Measurements from ENCODE around the gene PBX4. TPM values are rescaled to one million over a fixed set of nuclear protein-coding genes. Genes with fewer than 3 reads are reported as not detected.

Gene PBX4
- total RNA-seq, 4 donors from 2014 or later: 3.7 to 11.8 (median 8.1) TPM

DNA sequence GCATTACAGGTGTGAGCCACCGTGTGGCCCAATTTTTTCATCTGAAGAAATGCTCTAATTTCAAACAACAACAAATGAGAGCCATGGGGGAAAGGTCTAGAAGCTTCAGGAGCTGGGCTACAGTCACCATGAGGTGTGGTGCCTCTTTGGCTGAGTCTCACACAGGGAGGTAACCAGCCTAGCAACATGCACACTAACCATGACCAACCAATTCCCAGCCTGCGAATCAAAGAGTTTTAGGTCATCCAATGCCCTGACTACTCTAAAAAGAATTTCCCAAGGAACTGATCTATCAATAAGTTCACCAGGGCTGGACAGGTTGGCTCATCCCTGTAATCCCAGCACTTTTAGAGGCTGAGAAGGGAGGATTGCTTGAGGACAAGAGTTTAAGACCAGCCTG, 29.9 kb downstream of the PBX4 start:
- no peak overlapping the region for H3K4me3 ChIP-seq
- H3K27ac ChIP-seq: no peak overlapping the region
- no peaks in the 10 kb centered on the region for H3K36me3 ChIP-seq
- H3K9me3 ChIP-seq: no peaks in the 10 kb centered on the region
- peaks cover 0 to 17% (median 14%) of the 10 kb centered on the region in 4 donors for H3K4me1 ChIP-seq
- DNase-seq (ENCODE audit: low spot score in 2 of 2): no peak
- 92 to 97% methylated on average over 2 of the region's 2 CpGs for WGBS, 2 donors
- no peak for TF ChIP-seq EP300 (IDR thresholded peaks at IDR 0.05)
- no peaks in the 10 kb centered on the region for H3K27me3 ChIP-seq

DNA sequence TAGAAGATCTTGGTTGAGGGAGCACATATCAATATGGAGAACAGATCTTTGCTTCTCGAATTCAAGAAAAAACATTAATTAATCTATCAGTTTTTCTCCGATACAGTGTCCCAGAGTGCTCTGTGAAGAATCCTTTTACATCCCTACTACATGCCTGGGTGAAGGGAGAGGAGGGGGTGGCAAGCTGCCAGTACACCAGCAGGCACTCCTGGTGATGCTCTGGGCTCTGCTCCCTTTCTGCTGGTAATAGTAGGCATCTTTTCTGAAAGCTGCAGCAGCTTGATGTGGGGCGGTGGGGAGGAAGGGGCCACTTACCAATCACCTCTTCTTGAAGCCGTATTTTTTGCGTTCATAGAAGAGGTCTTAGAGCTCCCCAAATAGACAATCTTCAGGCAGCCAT, 30.7 kb downstream of the PBX4 start:
- 93 to 96% methylated on average over 5 of the region's 5 CpGs for WGBS, 2 donors
- no peaks in the 10 kb centered on the region for H3K36me3 ChIP-seq

GRCh38 chr19:19584356-19584755, 34.1 kb downstream of the PBX4 start:
- no peak for DNase-seq (ENCODE audit: low spot score in 2 of 2)
- TF ChIP-seq POLR2A (IDR thresholded peaks at IDR 0.05): no peak
- TF ChIP-seq, protein P1, sequence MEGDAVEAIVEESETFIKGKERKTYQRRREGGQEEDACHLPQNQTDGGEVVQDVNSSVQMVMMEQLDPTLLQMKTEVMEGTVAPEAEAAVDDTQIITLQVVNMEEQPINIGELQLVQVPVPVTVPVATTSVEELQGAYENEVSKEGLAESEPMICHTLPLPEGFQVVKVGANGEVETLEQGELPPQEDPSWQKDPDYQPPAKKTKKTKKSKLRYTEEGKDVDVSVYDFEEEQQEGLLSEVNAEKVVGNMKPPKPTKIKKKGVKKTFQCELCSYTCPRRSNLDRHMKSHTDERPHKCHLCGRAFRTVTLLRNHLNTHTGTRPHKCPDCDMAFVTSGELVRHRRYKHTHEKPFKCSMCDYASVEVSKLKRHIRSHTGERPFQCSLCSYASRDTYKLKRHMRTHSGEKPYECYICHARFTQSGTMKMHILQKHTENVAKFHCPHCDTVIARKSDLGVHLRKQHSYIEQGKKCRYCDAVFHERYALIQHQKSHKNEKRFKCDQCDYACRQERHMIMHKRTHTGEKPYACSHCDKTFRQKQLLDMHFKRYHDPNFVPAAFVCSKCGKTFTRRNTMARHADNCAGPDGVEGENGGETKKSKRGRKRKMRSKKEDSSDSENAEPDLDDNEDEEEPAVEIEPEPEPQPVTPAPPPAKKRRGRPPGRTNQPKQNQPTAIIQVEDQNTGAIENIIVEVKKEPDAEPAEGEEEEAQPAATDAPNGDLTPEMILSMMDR (IDR thresholded peaks at IDR 0.05): no peak
- no peak for TF ChIP-seq EP300 (IDR thresholded peaks at IDR 0.05)
- H3K36me3 ChIP-seq: no peaks in the 10 kb centered on the region
- H3K27ac ChIP-seq: no peak overlapping the region
- H3K4me3 ChIP-seq: no peak overlapping the region
- H3K4me1 ChIP-seq: peaks cover 0 to 9% (median 0%) of the 10 kb centered on the region in 4 donors
- 92 to 96% methylated on average over 6 of the region's 6 CpGs for WGBS, 2 donors
- no peaks in the 10 kb centered on the region for H3K9me3 ChIP-seq
- no peaks in the 10 kb centered on the region for H3K27me3 ChIP-seq

More for the DNA sequence above, 30.7 kb downstream of the PBX4 start:
- Histone ChIP-seq H3K9me3 (no peaks in the 10 kb centered on the region), H3K4me3 (no peak overlapping the region), H3K27ac (no peak overlapping the region), H3K4me1 (peaks cover 0 to 17% (median 14%) of the 10 kb centered on the region in 4 donors), H3K27me3 (no peaks in the 10 kb centered on the region)
- DNase-seq (ENCODE audit: low spot score in 2 of 2): no peak
- TF ChIP-seq, protein P1 (IDR thresholded peaks at IDR 0.05): no peak
- no peak for TF ChIP-seq POLR2A (IDR thresholded peaks at IDR 0.05)
- no peak for TF ChIP-seq EP300 (IDR thresholded peaks at IDR 0.05)

DNA sequence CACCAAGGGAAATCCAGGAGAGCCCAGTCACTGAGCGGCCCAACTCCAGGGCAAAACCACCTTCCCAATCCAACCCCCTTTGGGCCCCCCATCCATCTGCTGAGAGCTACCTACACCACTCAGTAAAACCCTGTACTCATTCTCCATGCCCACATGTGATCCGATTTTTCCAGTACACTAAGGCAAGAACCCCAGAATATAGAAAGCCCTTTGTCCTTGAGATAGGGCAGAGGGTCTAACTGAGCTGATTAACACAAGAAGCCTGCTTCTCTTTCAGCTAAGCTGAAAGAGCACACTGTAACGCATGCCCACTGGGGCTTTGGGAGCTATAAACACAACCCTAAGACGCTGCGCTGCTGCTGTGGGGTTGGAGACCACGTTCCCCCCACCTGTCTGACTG, 36.0 kb downstream of the PBX4 start:
- peak overlapping the region in 1 of 4 donors; percentile 12 for H3K27ac ChIP-seq
- H3K27me3 ChIP-seq: no peaks in the 10 kb centered on the region
- TF ChIP-seq, protein P1 (IDR thresholded peaks at IDR 0.05): no peak
- TF ChIP-seq POLR2A (IDR thresholded peaks at IDR 0.05) (no peak), EP300 (IDR thresholded peaks at IDR 0.05) (no peak)
- peaks cover 0 to 9% (median 0%) of the 10 kb centered on the region in 4 donors for H3K4me1 ChIP-seq
- no peak overlapping the region for H3K4me3 ChIP-seq
- no peak for DNase-seq (ENCODE audit: low spot score in 2 of 2)
- H3K36me3 ChIP-seq: no peaks in the 10 kb centered on the region
- H3K9me3 ChIP-seq: no peaks in the 10 kb centered on the region
- WGBS, 2 donors: 44 to 51% methylated on average over 6 of the region's 6 CpGs

DNA sequence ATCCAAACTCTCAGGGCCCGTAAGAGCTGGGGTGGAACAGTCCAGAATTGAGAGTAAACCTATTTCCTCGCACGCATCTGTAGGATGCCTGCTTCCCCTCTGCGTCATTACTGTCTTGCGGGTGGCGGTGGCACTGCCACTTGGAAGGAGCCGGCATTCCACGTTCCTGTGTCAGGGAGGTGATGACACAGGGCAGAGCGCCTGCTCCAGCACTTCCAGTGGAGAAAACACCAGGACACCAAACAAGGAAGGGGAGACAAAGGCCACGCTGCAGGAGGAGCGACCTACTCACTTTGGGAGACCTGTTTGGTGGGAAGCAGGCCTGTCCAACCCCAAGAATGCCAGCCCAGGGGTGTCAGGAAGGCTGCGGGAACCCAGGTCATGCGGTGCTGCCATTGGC, 37.1 kb downstream of the PBX4 start:
- no peaks in the 10 kb centered on the region for H3K27me3 ChIP-seq
- DNase-seq (ENCODE audit: low spot score in 2 of 2): no peak

More for the DNA sequence above, 37.1 kb downstream of the PBX4 start:
- TF ChIP-seq, protein P1 (IDR thresholded peaks at IDR 0.05): no peak
- no peak for TF ChIP-seq POLR2A (IDR thresholded peaks at IDR 0.05)
- TF ChIP-seq EP300 (IDR thresholded peaks at IDR 0.05): no peak
- H3K9me3 ChIP-seq: no peaks in the 10 kb centered on the region
- H3K4me3 ChIP-seq: no peak overlapping the region
- peaks cover 0 to 9% (median 0%) of the 10 kb centered on the region in 4 donors for H3K4me1 ChIP-seq
- 93 to 94% methylated on average over 12 to 13 of the region's 13 CpGs for WGBS, 2 donors
- no peaks in the 10 kb centered on the region for H3K36me3 ChIP-seq
- H3K27ac ChIP-seq: no peak overlapping the region

Measured in tibial nerve (tissue), 4 donors.